ENCODE data around the gene NR2F2.

- TF ChIP-seq CTCF (IDR thresholded peaks at IDR 0.05): no peak
- TF ChIP-seq EZH2 (IDR thresholded peaks at IDR 0.05; ENCODE audit: borderline replicate concordance, insufficient read depth, low read depth, low read length, poor library complexity, severe bottlenecking): no peak
These were observed 44.7 kb upstream of the NR2F2 start for GRCh38 chr15:96285729-96286254.
